Right ventricle myocardium superior (tissue), 1 donor: Measurements from ENCODE around the gene MYCN. TPM values are rescaled to one million over a fixed set of nuclear protein-coding genes. Genes with fewer than 3 reads are reported as not detected.
"Not testable (repeated sequence)": the region's sequence is repeated elsewhere in the genome, so short reads cannot be mapped to it uniquely, and the experiment has no call there.

ENCODE experiments used
- ATAC-seq: fragments of 200-7000 bp; cut with Tn5 transposase; one replicate; pipeline ENCODE4 v1.9.1; 2020; ENCODE audit warnings: mild to moderate bottlenecking; ENCODE audit not compliant: poor library complexity
- DNase-seq: peaks from one replicate; pipeline ENCODE4 v3.0.0-alpha.2; 2020
- intact Hi-C: fragments of 100-400 bp; cut with DNase I; formaldehyde crosslinking; loops from one replicate; pipeline ENCODE4 v1.11.2; 2022
- total RNA-seq: library from RNA; stranded (reverse); fragmentation: NEBNext Ultra II Directional; extraction: Animal tissue kit (Norgen Biotek cat#: 25700); gene quantifications from one replicate; pipeline ENCODE4 v1.2.1, GENCODE V29; 2021
- donor health status: DM: no; HTN: yes; CAD: no; lungs with severe emphysema.

Gene MYCN
- total RNA-seq, 1 donor from 2014 or later, result 0.24 TPM

- no peak for DNase-seq
- ATAC-seq, result no peak
- intact Hi-C loops, result no loop called here
These were observed 14.1 kb upstream of the MYCN start for GRCh38 chr2:15926252-15926651.

GRCh38 chr2:15927551-15928218 is 12.7 kb upstream of the MYCN start:
- ATAC-seq (no peak), DNase-seq (no peak)
- intact Hi-C loops, result no loop called here

GRCh38 chr2:15929008-15929407 is 11.3 kb upstream of the MYCN start:
- DNase-seq, ATAC-seq, intact Hi-C loops: not testable (repeated sequence)

- ATAC-seq, result no peak
- DNase-seq, result no peak
- intact Hi-C loops, result no loop called here
These were observed 10.5 kb upstream of the MYCN start for GRCh38 chr2:15929861-15930260.

- intact Hi-C loops, result no loop called here
These were observed 9.6 kb upstream of the MYCN start for GRCh38 chr2:15930589-15931318.

GRCh38 chr2:15931319-15931890 is 8.9 kb upstream of the MYCN start:
- no peak for ATAC-seq
- intact Hi-C loops, result no loop called here
- no peak for DNase-seq

More at GRCh38 chr2:15930589-15931318, 9.6 kb upstream of the MYCN start:
- DNase-seq (no peak), ATAC-seq (no peak)

- no peak for ATAC-seq
- intact Hi-C loops, result no loop called here
These were observed 8.4 kb upstream of the MYCN start for GRCh38 chr2:15931950-15932349.

GRCh38 chr2:15932394-15933183 is 7.8 kb upstream of the MYCN start:
- DNase-seq, result no peak
- no peak for ATAC-seq
- intact Hi-C loops, result no loop called here

More at GRCh38 chr2:15931950-15932349, 8.4 kb upstream of the MYCN start:
- DNase-seq, result no peak

GRCh38 chr2:15933184-15933845 is 7.0 kb upstream of the MYCN start:
- no peak for DNase-seq
- ATAC-seq, result no peak
- intact Hi-C loops, result no loop called here

- intact Hi-C loops, result no loop called here
- no peak for ATAC-seq
- no peak for DNase-seq
These were observed 5.9 kb upstream of the MYCN start for GRCh38 chr2:15934291-15934945.

- no peak for DNase-seq
- intact Hi-C loops, result loop anchor here (5.0 kb wide), 2 partner anchors 347 to 572 kb away; no protein-coding TSS in a partner anchor
- no peak for ATAC-seq
These were observed 5.2 kb upstream of the MYCN start for GRCh38 chr2:15935189-15935588.

GRCh38 chr2:15935675-15936074 is 4.7 kb upstream of the MYCN start:
- DNase-seq (no peak), ATAC-seq (no peak)
- intact Hi-C loops, result loop anchor here (5.0 kb wide), 2 partner anchors 347 to 572 kb away; no protein-coding TSS in a partner anchor

- ATAC-seq (no peak), DNase-seq (no peak)
- intact Hi-C loops, result loop anchor here (5.0 kb wide), 2 partner anchors 346 to 571 kb away; no protein-coding TSS in a partner anchor
These were observed 3.9 kb upstream of the MYCN start for GRCh38 chr2:15936277-15937104.

GRCh38 chr2:15937105-15937881 is 3.1 kb upstream of the MYCN start:
- intact Hi-C loops, result loop anchor here (5.0 kb wide), 2 partner anchors 345 to 570 kb away; no protein-coding TSS in a partner anchor
- ATAC-seq (no peak), DNase-seq (no peak)

- ATAC-seq (no peak), DNase-seq (no peak)
- intact Hi-C loops, result loop anchor here (5.0 kb wide), 2 partner anchors 344 to 569 kb away; no protein-coding TSS in a partner anchor
These were observed 2.2 kb upstream of the MYCN start for GRCh38 chr2:15937882-15938802.
